ENCODE data around the gene SERPINB7. TPM values are rescaled to one million over a fixed set of nuclear protein-coding genes. Genes with fewer than 3 reads are reported as not detected.

Gene SERPINB7
- total RNA-seq, 1 donor from 2014 or later: 18.0 TPM

DNA sequence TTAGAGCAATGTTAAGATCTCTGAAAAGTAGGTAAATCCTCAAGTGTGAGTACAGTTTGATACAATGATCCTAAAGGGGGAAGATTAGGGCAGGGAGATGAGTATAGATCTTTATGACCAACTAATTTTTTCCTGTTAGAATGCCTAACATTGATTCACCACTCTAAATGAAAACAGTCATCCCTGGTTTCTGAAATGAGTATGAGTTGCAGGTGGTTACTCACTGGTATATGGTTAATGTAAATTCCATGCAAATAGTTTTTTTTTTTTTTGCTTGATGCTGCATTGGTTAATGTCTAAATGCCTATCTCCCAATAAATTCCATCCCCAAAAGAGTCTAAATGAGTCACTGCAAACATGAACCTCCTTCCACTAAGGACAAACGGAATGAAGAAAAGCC is 57.3 kb downstream of the SERPINB7 start:
- peak overlapping the region; percentile 20 for H3K27ac ChIP-seq (ENCODE audit: low read depth, low read length)
- H3K4me3 ChIP-seq (ENCODE audit: insufficient read depth, low read depth, low read length): no peak overlapping the region
- Mint-ChIP-seq H3K4me1 (ENCODE audit: low read depth, unreplicated experiment) (peaks cover 13% of the 10 kb centered on the region), H3K27me3 (ENCODE audit: low read depth, unreplicated experiment) (no peaks in the 10 kb centered on the region), H3K36me3 (ENCODE audit: low read depth, unreplicated experiment) (no peaks in the 10 kb centered on the region), H3K4me3 (ENCODE audit: unreplicated experiment) (no peak overlapping the region), H3K9me3 (ENCODE audit: unreplicated experiment) (peaks cover 2% of the 10 kb centered on the region), H3K27ac (ENCODE audit: unreplicated experiment) (no peak overlapping the region)
- H3K4me2 ChIP-seq (ENCODE audit: low read length): peak overlapping the region; percentile 27
- no peak overlapping the region for H2AFZ ChIP-seq (ENCODE audit: low read depth, low read length)
- no peaks in the 10 kb centered on the region for H3K79me2 ChIP-seq (ENCODE audit: insufficient read depth, low read length)
- H3K4me1 ChIP-seq (ENCODE audit: insufficient read depth, low read length): peaks cover 11% of the 10 kb centered on the region
- H4K20me1 ChIP-seq (ENCODE audit: insufficient read depth, low read length): no peaks in the 10 kb centered on the region
- no peaks in the 10 kb centered on the region for H3K36me3 ChIP-seq (ENCODE audit: insufficient read depth, low read length)
- H3K9me3 ChIP-seq (ENCODE audit: insufficient read depth, low read depth, low read length): no peaks in the 10 kb centered on the region
- no peaks in the 10 kb centered on the region for H3K27me3 ChIP-seq (ENCODE audit: insufficient read depth, low read length)
- peak; percentile 78 for DNase-seq (ENCODE audit: low read depth)
- FAIRE-seq: peak; percentile 94
- no peak for TF ChIP-seq EZH2 (IDR thresholded peaks at IDR 0.05; ENCODE audit: insufficient read depth, low read length)
- TF ChIP-seq, protein P1, sequence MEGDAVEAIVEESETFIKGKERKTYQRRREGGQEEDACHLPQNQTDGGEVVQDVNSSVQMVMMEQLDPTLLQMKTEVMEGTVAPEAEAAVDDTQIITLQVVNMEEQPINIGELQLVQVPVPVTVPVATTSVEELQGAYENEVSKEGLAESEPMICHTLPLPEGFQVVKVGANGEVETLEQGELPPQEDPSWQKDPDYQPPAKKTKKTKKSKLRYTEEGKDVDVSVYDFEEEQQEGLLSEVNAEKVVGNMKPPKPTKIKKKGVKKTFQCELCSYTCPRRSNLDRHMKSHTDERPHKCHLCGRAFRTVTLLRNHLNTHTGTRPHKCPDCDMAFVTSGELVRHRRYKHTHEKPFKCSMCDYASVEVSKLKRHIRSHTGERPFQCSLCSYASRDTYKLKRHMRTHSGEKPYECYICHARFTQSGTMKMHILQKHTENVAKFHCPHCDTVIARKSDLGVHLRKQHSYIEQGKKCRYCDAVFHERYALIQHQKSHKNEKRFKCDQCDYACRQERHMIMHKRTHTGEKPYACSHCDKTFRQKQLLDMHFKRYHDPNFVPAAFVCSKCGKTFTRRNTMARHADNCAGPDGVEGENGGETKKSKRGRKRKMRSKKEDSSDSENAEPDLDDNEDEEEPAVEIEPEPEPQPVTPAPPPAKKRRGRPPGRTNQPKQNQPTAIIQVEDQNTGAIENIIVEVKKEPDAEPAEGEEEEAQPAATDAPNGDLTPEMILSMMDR (IDR thresholded peaks at IDR 0.05; ENCODE audit: insufficient read depth, low read depth, low read length): no peak
- no peak overlapping the region for H3K9ac ChIP-seq (ENCODE audit: low read length)

DNA sequence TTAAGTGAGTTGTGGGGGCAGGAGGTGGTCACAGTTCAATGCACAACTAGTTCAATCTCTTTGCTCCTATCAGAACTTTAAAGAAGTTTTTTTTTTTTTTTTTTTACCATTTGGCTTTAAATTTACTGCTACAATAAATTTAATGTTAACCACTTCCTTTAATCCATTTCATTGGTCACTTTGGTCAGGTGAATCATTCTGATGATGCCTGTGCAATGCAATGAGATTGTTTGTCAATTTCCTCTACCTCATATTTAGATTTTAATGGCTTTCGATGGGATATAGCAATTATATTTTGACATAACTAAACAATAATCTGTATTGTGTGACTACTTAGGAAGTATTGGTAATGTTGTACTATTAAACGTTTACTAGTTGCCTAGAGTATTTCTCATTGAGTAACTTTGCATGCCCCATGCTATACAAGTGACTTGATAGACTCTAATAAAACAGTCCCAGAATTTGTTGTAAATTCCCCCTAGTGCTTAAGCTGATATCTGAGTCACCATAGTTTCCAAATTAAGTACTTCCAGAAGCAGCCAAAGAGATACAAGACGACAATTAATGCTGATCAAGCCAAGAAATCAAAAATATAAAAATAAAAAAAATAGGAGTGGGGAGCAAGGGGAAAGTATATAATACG is 59.4 kb downstream of the SERPINB7 start:
- DNase-seq (ENCODE audit: low read depth): no peak
- Histone ChIP-seq H3K4me3 (ENCODE audit: insufficient read depth, low read depth, low read length) (no peak overlapping the region), H2AFZ (ENCODE audit: low read depth, low read length) (no peak overlapping the region), H3K9me3 (ENCODE audit: insufficient read depth, low read depth, low read length) (no peaks in the 10 kb centered on the region), H3K36me3 (ENCODE audit: insufficient read depth, low read length) (no peaks in the 10 kb centered on the region), H3K27me3 (ENCODE audit: insufficient read depth, low read length) (no peaks in the 10 kb centered on the region), H3K79me2 (ENCODE audit: insufficient read depth, low read length) (no peaks in the 10 kb centered on the region), H3K4me1 (ENCODE audit: insufficient read depth, low read length) (peaks cover 11% of the 10 kb centered on the region), H3K9ac (ENCODE audit: low read length) (no peak overlapping the region), H3K27ac (ENCODE audit: low read depth, low read length) (no peak overlapping the region), H4K20me1 (ENCODE audit: insufficient read depth, low read length) (no peaks in the 10 kb centered on the region), H3K4me2 (ENCODE audit: low read length) (no peak overlapping the region)
- no peak overlapping the region for H3K27ac Mint-ChIP-seq (ENCODE audit: unreplicated experiment)
- no peaks in the 10 kb centered on the region for H3K27me3 Mint-ChIP-seq (ENCODE audit: low read depth, unreplicated experiment)
- no peak overlapping the region for H3K4me3 Mint-ChIP-seq (ENCODE audit: unreplicated experiment)
- H3K4me1 Mint-ChIP-seq (ENCODE audit: low read depth, unreplicated experiment): peaks cover 12% of the 10 kb centered on the region
- TF ChIP-seq EZH2 (IDR thresholded peaks at IDR 0.05; ENCODE audit: insufficient read depth, low read length): no peak
- TF ChIP-seq, protein P1 (IDR thresholded peaks at IDR 0.05; ENCODE audit: insufficient read depth, low read depth, low read length): no peak
- H3K9me3 Mint-ChIP-seq (ENCODE audit: unreplicated experiment): no peaks in the 10 kb centered on the region
- H3K36me3 Mint-ChIP-seq (ENCODE audit: low read depth, unreplicated experiment): no peaks in the 10 kb centered on the region
- FAIRE-seq: no peak

DNA sequence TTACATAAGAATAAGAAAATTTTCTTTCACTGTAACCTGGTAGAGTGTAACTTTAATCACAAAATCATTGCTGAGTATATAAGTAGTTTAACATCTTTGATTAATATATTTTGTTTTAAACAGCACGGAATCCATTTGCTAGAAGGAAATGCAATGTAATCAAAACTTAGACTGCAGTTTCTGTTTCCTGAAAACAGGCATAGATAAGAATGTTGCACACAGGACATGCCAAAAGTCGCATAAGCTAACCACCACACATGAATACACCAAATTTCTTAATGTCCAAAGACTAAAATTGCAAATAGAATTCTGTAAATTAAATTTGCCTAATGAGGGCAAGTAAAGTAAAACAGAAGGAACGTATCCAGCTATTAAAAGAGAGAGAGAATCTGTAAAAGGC is 61.2 kb downstream of the SERPINB7 start:
- no peak for FAIRE-seq
- H3K27ac Mint-ChIP-seq (ENCODE audit: unreplicated experiment): no peak overlapping the region
- Histone ChIP-seq H4K20me1 (ENCODE audit: insufficient read depth, low read length) (no peaks in the 10 kb centered on the region), H3K36me3 (ENCODE audit: insufficient read depth, low read length) (no peaks in the 10 kb centered on the region), H3K27ac (ENCODE audit: low read depth, low read length) (no peak overlapping the region), H3K79me2 (ENCODE audit: insufficient read depth, low read length) (no peaks in the 10 kb centered on the region), H3K27me3 (ENCODE audit: insufficient read depth, low read length) (no peaks in the 10 kb centered on the region), H3K4me1 (ENCODE audit: insufficient read depth, low read length) (peaks cover 8% of the 10 kb centered on the region), H3K4me2 (ENCODE audit: low read length) (no peak overlapping the region), H3K4me3 (ENCODE audit: insufficient read depth, low read depth, low read length) (no peak overlapping the region), H2AFZ (ENCODE audit: low read depth, low read length) (no peak overlapping the region), H3K9ac (ENCODE audit: low read length) (no peak overlapping the region), H3K9me3 (ENCODE audit: insufficient read depth, low read depth, low read length) (no peaks in the 10 kb centered on the region)
- no peak overlapping the region for H3K4me3 Mint-ChIP-seq (ENCODE audit: unreplicated experiment)
- no peaks in the 10 kb centered on the region for H3K27me3 Mint-ChIP-seq (ENCODE audit: low read depth, unreplicated experiment)
- no peaks in the 10 kb centered on the region for H3K36me3 Mint-ChIP-seq (ENCODE audit: low read depth, unreplicated experiment)
- TF ChIP-seq EZH2 (IDR thresholded peaks at IDR 0.05; ENCODE audit: insufficient read depth, low read length): no peak
- TF ChIP-seq, protein P1 (IDR thresholded peaks at IDR 0.05; ENCODE audit: insufficient read depth, low read depth, low read length): no peak
- no peaks in the 10 kb centered on the region for H3K9me3 Mint-ChIP-seq (ENCODE audit: unreplicated experiment)
- DNase-seq (ENCODE audit: low read depth): no peak
- peaks cover 3% of the 10 kb centered on the region for H3K4me1 Mint-ChIP-seq (ENCODE audit: low read depth, unreplicated experiment)
